OCI-LY3 (cell line): ENCODE data around the gene CCDC8.
"Not testable (repeated sequence)": the region's sequence is repeated elsewhere in the genome, so short reads cannot be mapped to it uniquely, and the experiment has no call there.

Experiments used
- H2AFZ ChIP-seq: fragments of 200-600, 300-600 bp; shearing (Covaris generic); 2 replicates; pipeline ENCODE4 v1.6.0; 2014; ENCODE audit warnings: antibody characterized with exemption, low read depth, low read length
- H3K27ac ChIP-seq: fragments of 200-600, 300-600 bp; sonication (generic); 2 replicates; pipeline ENCODE4 v1.5.1; 2014; ENCODE audit warnings: mild to moderate bottlenecking, low read length, moderate library complexity, mixed read lengths
- H3K27me3 ChIP-seq: fragments of 200-600, 300-600 bp; sonication (generic); 2 replicates; pipeline ENCODE4 v1.6.1; 2014; ENCODE audit warnings: low read depth, low read length, mixed read lengths
- H3K36me3 ChIP-seq: fragments of 200-600, 300-600 bp; sonication (generic); replicated peaks from 2 replicates; pipeline ENCODE3; 2014; ENCODE audit warnings: low read depth, low read length, mixed read lengths
- H3K4me1 ChIP-seq: fragments of 300-600, 200-600 bp; sonication (generic); 2 replicates; pipeline ENCODE4 v1.6.1; 2014; ENCODE audit warnings: low read length, mixed read lengths
- H3K4me2 ChIP-seq: fragments of 200-600, 300-600 bp; sonication (generic); 2 replicates; pipeline ENCODE4 v1.6.1; 2014; ENCODE audit warnings: low read length, mixed read lengths
- H3K4me3 ChIP-seq: fragments of 300-600, 200-600 bp; sonication (generic); 2 replicates; pipeline ENCODE4 v1.5.1; 2014; ENCODE audit warnings: antibody characterized with exemption, mild to moderate bottlenecking, low read length, moderate library complexity
- H3K79me2 ChIP-seq: fragments of 300-600, 200-600 bp; shearing (Covaris generic); 2 replicates; pipeline ENCODE4 v1.6.1; 2014; ENCODE audit warnings: mild to moderate bottlenecking, low read length, mixed read lengths
- H3K9ac ChIP-seq: fragments of 300-600, 200-600 bp; shearing (Covaris generic); 2 replicates; pipeline ENCODE4 v1.6.0; 2014; ENCODE audit warnings: mild to moderate bottlenecking, low read length, moderate library complexity
- H3K9me3 ChIP-seq: fragments of 200-600, 300-600 bp; shearing (Covaris generic); 2 replicates; pipeline ENCODE4 v1.6.1; 2014; ENCODE audit warnings: low read length, mixed read lengths; ENCODE audit not compliant: insufficient read depth
- H4K20me1 ChIP-seq: fragments of 200-600, 300-600 bp; sonication (generic); 2 replicates; pipeline ENCODE4 v1.6.1; 2016; ENCODE audit warnings: low read length, mixed read lengths; ENCODE audit not compliant: insufficient read depth
- CTCF ChIP-seq: fragments of 200-600, 300-600 bp; sonication (generic); IDR thresholded peaks from 2 replicates; pipeline ENCODE4 v1.5.1; 2014; ENCODE audit warnings: antibody characterized with exemption, low read length, low read depth
- EZH2phosphoT487 ChIP-seq: fragments of 200-600 bp; shearing (Covaris generic); IDR thresholded peaks from 2 replicates; pipeline ENCODE4 v1.6.1; 2018; ENCODE audit warnings: antibody characterized with exemption, mixed run types, low read depth

The CCDC8 gene

GRCh38 chr19:46406976-46407375, 6.4 kb downstream of the CCDC8 start:
- Histone ChIP-seq H3K27me3 (peaks cover 4% of the 10 kb centered on the region), H2AFZ (no peak overlapping the region), H3K9me3 (no peaks in the 10 kb centered on the region), H3K36me3 (no peaks in the 10 kb centered on the region), H3K4me1 (peaks cover 2% of the 10 kb centered on the region; the same call in 1 of the 2 replicates), H3K79me2 (no peaks in the 10 kb centered on the region), H3K4me2 (no peak overlapping the region), H4K20me1 (no peaks in the 10 kb centered on the region), H3K4me3 (no peak overlapping the region), H3K9ac (no peak overlapping the region), H3K27ac (no peak overlapping the region)
- no peak for TF ChIP-seq CTCF
- no peak for TF ChIP-seq EZH2phosphoT487

GRCh38 chr19:46404753-46405468, 8.5 kb downstream of the CCDC8 start:
- H3K79me2 ChIP-seq = no peaks in the 10 kb centered on the region
- TF ChIP-seq CTCF = no peak
- TF ChIP-seq EZH2phosphoT487 = no peak
- H3K4me1 ChIP-seq = peaks cover 2% of the 10 kb centered on the region; the same call in 1 of the 2 replicates
- peak overlapping the region; percentile 50 for H3K4me2 ChIP-seq
- peak overlapping the region; percentile 78; the same call in 1 of the 2 replicates for H2AFZ ChIP-seq
- no peaks in the 10 kb centered on the region for H4K20me1 ChIP-seq
- peak overlapping the region; percentile 24; the same call in 1 of the 2 replicates for H3K9ac ChIP-seq
- no peaks in the 10 kb centered on the region for H3K36me3 ChIP-seq
- H3K27me3 ChIP-seq = peaks cover 4% of the 10 kb centered on the region
- H3K27ac ChIP-seq = no peak overlapping the region
- H3K9me3 ChIP-seq = no peaks in the 10 kb centered on the region
- peak overlapping the region; percentile 59 for H3K4me3 ChIP-seq

- Histone ChIP-seq H3K9ac (peak overlapping the region; percentile 24; the same call in 1 of the 2 replicates), H3K27me3 (peaks cover 4% of the 10 kb centered on the region), H3K4me3 (peak overlapping the region; percentile 59), H2AFZ (peak overlapping the region; percentile 78), H3K4me2 (peak overlapping the region; percentile 50), H3K27ac (no peak overlapping the region), H3K79me2 (no peaks in the 10 kb centered on the region), H4K20me1 (no peaks in the 10 kb centered on the region), H3K36me3 (no peaks in the 10 kb centered on the region), H3K4me1 (peaks cover 2% of the 10 kb centered on the region; the same call in 1 of the 2 replicates), H3K9me3 (no peaks in the 10 kb centered on the region)
- TF ChIP-seq CTCF (peak; percentile 34; the same call in 1 of the 2 replicates), EZH2phosphoT487 (no peak)
These were observed 9.2 kb downstream of the CCDC8 start for GRCh38 chr19:46404055-46404752.

- Histone ChIP-seq H4K20me1 (no peaks in the 10 kb centered on the region), H3K4me3 (no peak overlapping the region), H3K79me2 (no peaks in the 10 kb centered on the region), H3K27me3 (no peaks in the 10 kb centered on the region; the same call in 1 of the 2 replicates), H2AFZ (no peak overlapping the region), H3K27ac (no peak overlapping the region), H3K9me3 (no peaks in the 10 kb centered on the region), H3K4me1 (peaks cover 2% of the 10 kb centered on the region; the same call in 1 of the 2 replicates), H3K9ac (no peak overlapping the region), H3K4me2 (peak overlapping the region; percentile 40; the same call in 1 of the 2 replicates), H3K36me3 (no peaks in the 10 kb centered on the region)
- no peak for TF ChIP-seq CTCF
- no peak for TF ChIP-seq EZH2phosphoT487
These were observed 10.6 kb downstream of the CCDC8 start for GRCh38 chr19:46402725-46403124.

GRCh38 chr19:46397801-46398479, 15.4 kb downstream of the CCDC8 start:
- not testable (repeated sequence) for H3K4me2 ChIP-seq, H3K4me1 ChIP-seq, H3K9ac ChIP-seq, H4K20me1 ChIP-seq, H3K27me3 ChIP-seq, H3K9me3 ChIP-seq, H3K4me3 ChIP-seq, H3K27ac ChIP-seq, H3K79me2 ChIP-seq, H2AFZ ChIP-seq, H3K36me3 ChIP-seq
